PC-9 (cell line): Measurements from ENCODE around the gene ALKBH5. TPM values are rescaled to one million over a fixed set of nuclear protein-coding genes. Genes with fewer than 3 reads are reported as not detected.

Experiments
- BruUV-seq: library from RNA; stranded (reverse); fragments of 400-500 nt; replicated peaks from 2 replicates; lab custom pipeline; 2021; lab: Mats Ljungman, UMichigan
- CTCF ChIA-PET: fragments of 300-600 bp; sonication (Branson Sonifier 250); formaldehyde crosslinking; loops from one replicate; lab custom pipeline; 2022; ENCODE audit warnings: antibody characterized with exemption; lab: Charles Lee
- POLR2A ChIA-PET: fragments of 300-600 bp; sonication (Branson Sonifier 250); formaldehyde crosslinking; loops from one replicate; lab custom pipeline; 2022; ENCODE audit warnings: antibody characterized with exemption; ENCODE audit not compliant: unreplicated experiment; lab: Charles Lee
- DNase-seq, 2 experiments: peaks; one replicate each; pipeline versions ENCODE4 v3.0.0 to v3.0.0-alpha.2; 2015 to 2022; ENCODE audit warnings: mixed read lengths in 1 of 2
- H2AFZ ChIP-seq: fragments of 200-600 bp; sonication (generic); 2 replicates; pipeline ENCODE4 v1.8.1; 2017; ENCODE audit warnings: antibody characterized with exemption
- H3F3A ChIP-seq: fragments of 200-600 bp; sonication (generic); 2 replicates; pipeline ENCODE4 v1.8.1; 2017; ENCODE audit warnings: antibody characterized with exemption, mild to moderate bottlenecking, low read depth; ENCODE audit not compliant: insufficient read depth
- H3K27ac ChIP-seq: fragments of 200-600 bp; sonication (generic); 2 replicates; pipeline ENCODE4 v1.6.1; 2016; ENCODE audit warnings: mixed run types
- H3K27me3 ChIP-seq: fragments of 200-600 bp; sonication (generic); 2 replicates; pipeline ENCODE4 v1.6.1; 2016; ENCODE audit warnings: low read depth, mixed run types; ENCODE audit not compliant: insufficient read depth
- H3K36me3 ChIP-seq: fragments of 200-600 bp; sonication (generic); 2 replicates; pipeline ENCODE4 v1.6.1; 2016; ENCODE audit warnings: low read depth, mixed run types
- H3K4me1 ChIP-seq: fragments of 200-600 bp; sonication (generic); replicated peaks from 2 replicates; pipeline ENCODE4 v1.6.1; 2016; ENCODE audit warnings: mixed run types; ENCODE audit not compliant: insufficient read depth
- H3K4me2 ChIP-seq: fragments of 200-600 bp; sonication (generic); 2 replicates; pipeline ENCODE4 v1.6.1; 2017; ENCODE audit warnings: mixed run types
- H3K4me3 ChIP-seq: fragments of 200-600 bp; sonication (generic); 2 replicates; pipeline ENCODE4 v1.6.1; 2016; ENCODE audit warnings: mixed run types
- H3K79me2 ChIP-seq: fragments of 200-600 bp; sonication (generic); 2 replicates; pipeline ENCODE4 v1.6.1; 2017; ENCODE audit warnings: low read depth, mixed run types
- H3K9me2 ChIP-seq: fragments of 200-600 bp; sonication (generic); 2 replicates; pipeline ENCODE4 v1.8.1; 2017; ENCODE audit warnings: mild to moderate bottlenecking; ENCODE audit not compliant: insufficient read depth
- H3K9me3 ChIP-seq: fragments of 200-600 bp; sonication (generic); 2 replicates; pipeline ENCODE4 v1.8.1; 2016; ENCODE audit warnings: low read depth; ENCODE audit not compliant: insufficient read depth
- H4K20me1 ChIP-seq: fragments of 200-600 bp; sonication (generic); 2 replicates; pipeline ENCODE4 v1.8.1; 2017; ENCODE audit not compliant: insufficient read depth
- EZH2 ChIP-seq: fragments of 200-600 bp; sonication (generic); IDR thresholded peaks from 2 replicates; pipeline ENCODE4 v1.8.0; 2017; ENCODE audit warnings: antibody characterized with exemption, low read depth
- intact Hi-C: fragments of 100-400 bp; cut with micrococcal nuclease; formaldehyde crosslinking; loops from one replicate; pipeline ENCODE4 v1.10.0; 2022; ENCODE audit not compliant: unreplicated experiment
- total RNA-seq: library from RNA; stranded (reverse); gene quantifications from 2 replicates; pipeline ENCODE4 v1.2.3, GENCODE V29; 2021
- TF ChIP-seq, protein P1 (sequence below): fragments of 200-600 bp; sonication (generic); conservative IDR thresholded peaks from 2 replicates; pipeline ENCODE4 v1.6.1; 2017; ENCODE audit warnings: mixed run types, antibody characterized with exemption, mild to moderate bottlenecking, moderate library complexity

The ALKBH5 gene
- total RNA-seq, 1 experiment from 2014 or later = 117 TPM

DNA sequence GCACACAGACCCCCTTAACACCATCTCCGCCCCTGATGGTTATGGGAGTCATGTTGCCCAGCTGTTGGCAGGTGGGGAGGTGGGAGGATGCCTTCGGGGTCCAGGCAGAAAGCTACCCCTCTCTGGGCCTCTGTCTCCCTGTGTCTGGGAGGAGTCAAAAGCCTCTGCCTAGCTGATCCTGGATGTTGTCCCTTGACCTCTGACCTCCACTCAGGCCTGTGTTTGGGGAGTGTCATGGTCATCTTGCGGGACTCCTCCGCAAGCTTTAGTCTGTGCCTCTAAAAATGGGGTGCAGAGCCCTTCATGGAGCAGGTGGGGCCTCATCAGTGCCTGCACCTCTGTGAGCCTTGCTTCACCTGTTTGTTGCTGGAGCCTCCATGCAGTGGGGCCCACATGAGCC lies 45.6 kb downstream of the ALKBH5 start:
- H3K27ac ChIP-seq = no peak overlapping the region
- TF ChIP-seq, protein P1, sequence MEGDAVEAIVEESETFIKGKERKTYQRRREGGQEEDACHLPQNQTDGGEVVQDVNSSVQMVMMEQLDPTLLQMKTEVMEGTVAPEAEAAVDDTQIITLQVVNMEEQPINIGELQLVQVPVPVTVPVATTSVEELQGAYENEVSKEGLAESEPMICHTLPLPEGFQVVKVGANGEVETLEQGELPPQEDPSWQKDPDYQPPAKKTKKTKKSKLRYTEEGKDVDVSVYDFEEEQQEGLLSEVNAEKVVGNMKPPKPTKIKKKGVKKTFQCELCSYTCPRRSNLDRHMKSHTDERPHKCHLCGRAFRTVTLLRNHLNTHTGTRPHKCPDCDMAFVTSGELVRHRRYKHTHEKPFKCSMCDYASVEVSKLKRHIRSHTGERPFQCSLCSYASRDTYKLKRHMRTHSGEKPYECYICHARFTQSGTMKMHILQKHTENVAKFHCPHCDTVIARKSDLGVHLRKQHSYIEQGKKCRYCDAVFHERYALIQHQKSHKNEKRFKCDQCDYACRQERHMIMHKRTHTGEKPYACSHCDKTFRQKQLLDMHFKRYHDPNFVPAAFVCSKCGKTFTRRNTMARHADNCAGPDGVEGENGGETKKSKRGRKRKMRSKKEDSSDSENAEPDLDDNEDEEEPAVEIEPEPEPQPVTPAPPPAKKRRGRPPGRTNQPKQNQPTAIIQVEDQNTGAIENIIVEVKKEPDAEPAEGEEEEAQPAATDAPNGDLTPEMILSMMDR = no peak
- TF ChIP-seq EZH2 = no peak
- ChIA-PET CTCF (no interaction called here), POLR2A (interaction anchor here (0.6 kb wide), 1 partner anchor 103 kb away, joined by 20 read pairs; no protein-coding TSS in a partner anchor)
- DNase-seq = no peak
- peaks cover 11% of the 10 kb centered on the region for H3K4me1 ChIP-seq
- intact Hi-C loops = loop anchor here (10.0 kb wide), 1 partner anchor 86 kb away; the partner anchor contains the start of genes SMCR8 and TOP3A
- H3K36me3 ChIP-seq = no peaks in the 10 kb centered on the region
- no peaks in the 10 kb centered on the region for H3K9me2 ChIP-seq
- H3K4me2 ChIP-seq = no peak overlapping the region
- no peak overlapping the region for H2AFZ ChIP-seq
- H3K9me3 ChIP-seq = no peaks in the 10 kb centered on the region
- no peak overlapping the region for H3K4me3 ChIP-seq
- BruUV-seq = no TSS peak
- H4K20me1 ChIP-seq = 0 out of 2 replicates have a peak, but pooled peaks cover 3% of the 10 kb centered on the region
- peaks cover 13% of the 10 kb centered on the region for H3K79me2 ChIP-seq
- H3F3A ChIP-seq = no peaks in the 10 kb centered on the region
- H3K27me3 ChIP-seq = no peaks in the 10 kb centered on the region

DNA sequence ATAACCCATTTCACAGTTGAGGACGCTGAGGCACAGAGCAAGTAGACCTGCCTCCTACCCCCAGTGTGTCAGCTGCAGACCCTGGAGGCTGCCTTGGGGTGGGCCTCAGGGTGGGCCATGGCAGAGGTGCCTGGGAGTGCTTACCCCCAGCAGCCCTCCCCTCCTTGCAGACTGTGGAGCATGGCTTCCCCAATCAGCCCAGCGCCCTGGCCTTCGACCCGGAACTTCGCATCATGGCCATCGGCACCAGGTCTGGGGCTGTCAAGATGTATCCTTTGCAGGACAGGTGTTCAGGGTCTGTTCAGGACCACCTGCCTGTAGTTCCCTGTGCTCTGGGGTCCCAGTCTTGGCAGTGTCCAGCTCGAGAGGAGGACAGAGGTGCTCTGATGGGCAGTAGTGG lies 46.1 kb downstream of the ALKBH5 start:
- Histone ChIP-seq H3K27ac (no peak overlapping the region), H3K4me1 (peaks cover 11% of the 10 kb centered on the region), H3F3A (no peaks in the 10 kb centered on the region), H3K27me3 (no peaks in the 10 kb centered on the region), H3K4me2 (no peak overlapping the region), H4K20me1 (0 out of 2 replicates have a peak, but pooled peaks cover 3% of the 10 kb centered on the region), H2AFZ (no peak overlapping the region), H3K36me3 (no peaks in the 10 kb centered on the region), H3K9me3 (no peaks in the 10 kb centered on the region), H3K79me2 (peaks cover 13% of the 10 kb centered on the region), H3K9me2 (no peaks in the 10 kb centered on the region), H3K4me3 (no peak overlapping the region)
- CTCF ChIA-PET = no interaction called here
- TF ChIP-seq EZH2 = no peak
- TF ChIP-seq, protein P1 = no peak
- POLR2A ChIA-PET = interaction anchor here (0.6 kb wide), 1 partner anchor 104 kb away, joined by 20 read pairs; no protein-coding TSS in a partner anchor
- BruUV-seq = no TSS peak
- no peak for DNase-seq
- intact Hi-C loops = loop anchor here (10.0 kb wide), 1 partner anchor 85 kb away; the partner anchor contains the start of genes SMCR8 and TOP3A

DNA sequence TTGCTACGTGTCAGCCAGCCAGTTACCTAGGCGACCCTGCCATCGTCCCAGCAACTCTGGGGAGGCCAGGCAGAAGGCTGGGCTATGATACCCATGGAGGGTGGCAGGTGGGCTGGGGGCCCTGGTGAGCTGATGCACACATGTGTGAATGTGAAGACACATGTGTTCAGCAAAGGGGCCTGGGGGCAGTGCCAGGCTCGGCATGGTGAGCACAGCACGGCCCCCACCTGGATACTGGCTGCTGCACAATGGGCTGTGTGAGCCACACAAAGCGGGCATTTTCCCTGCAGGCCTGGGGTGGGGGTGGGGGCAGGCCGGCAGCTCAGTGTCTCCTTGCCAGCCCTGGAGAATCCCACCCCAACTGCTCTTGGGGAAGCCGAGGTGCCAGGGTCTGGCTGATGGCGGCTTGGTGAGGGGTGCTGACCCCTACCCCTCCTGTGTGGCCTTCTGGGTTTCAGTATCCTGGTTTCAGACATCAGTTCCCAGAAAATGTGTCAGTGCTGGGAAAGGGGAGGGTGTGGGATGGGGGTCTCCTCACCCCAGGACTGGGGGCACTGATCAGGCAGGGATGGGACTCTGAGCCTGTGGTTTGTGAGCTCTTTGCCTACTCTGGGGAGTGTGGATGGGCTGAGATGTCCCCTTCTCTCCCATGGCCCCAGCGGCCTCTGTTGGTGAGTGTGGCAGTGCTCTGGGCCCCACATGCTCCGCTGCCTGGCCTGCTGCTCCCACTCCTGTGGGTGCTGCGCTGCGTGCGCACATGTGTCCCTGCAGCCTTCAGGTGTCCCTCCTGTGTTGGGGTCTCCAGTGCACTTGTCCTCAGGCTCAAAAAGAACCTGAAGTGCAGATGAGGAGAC lies 46.9 kb downstream of the ALKBH5 start:
- H3K4me1 ChIP-seq = peaks cover 15% of the 10 kb centered on the region
- H3K27me3 ChIP-seq = no peaks in the 10 kb centered on the region
- H3K27ac ChIP-seq = no peak overlapping the region
- peaks cover 13% of the 10 kb centered on the region for H3K79me2 ChIP-seq
- CTCF ChIA-PET = no interaction called here
- no peak for DNase-seq
- H3K9me2 ChIP-seq = no peaks in the 10 kb centered on the region
- 0 out of 2 replicates have a peak, but pooled peaks cover 3% of the 10 kb centered on the region for H4K20me1 ChIP-seq
- no peaks in the 10 kb centered on the region for H3K36me3 ChIP-seq
- H2AFZ ChIP-seq = no peak overlapping the region
- H3F3A ChIP-seq = no peaks in the 10 kb centered on the region; the same call in 1 of the 2 replicates
- TF ChIP-seq, protein P1 = no peak
- TF ChIP-seq EZH2 = no peak
- H3K4me3 ChIP-seq = no peak overlapping the region
- intact Hi-C loops = no loop called here
- no TSS peak for BruUV-seq
- H3K9me3 ChIP-seq = no peaks in the 10 kb centered on the region
- POLR2A ChIA-PET = no interaction called here
- H3K4me2 ChIP-seq = no peak overlapping the region
